Thyroid gland (tissue), 4 donors: ENCODE data around the gene ZCCHC17.
"Not testable (repeated sequence)": the region's sequence is repeated elsewhere in the genome, so short reads cannot be mapped to it uniquely, and the experiment has no call there.

Experiments
- POLR2A ChIP-seq, 2 donors: fragments of 450-650 bp; IDR thresholded peaks; one replicate each; pipeline ENCODE4 v1.6.1; 2017; ENCODE audit warnings: antibody characterized with exemption in 2 of 2, mild to moderate bottlenecking in 2 of 2, moderate library complexity in 1 of 2
- TF ChIP-seq, protein P1 (sequence below), 6 experiments: fragments of 200-600 bp in 3 of 6; fragments of 450-650 bp in 3 of 6; sonication (generic) in 3 of 6; IDR thresholded peaks; one replicate each; pipeline ENCODE4 v1.5.1; 2016 to 2019; ENCODE audit warnings: antibody characterized with exemption in 6 of 6, mild to moderate bottlenecking in 2 of 6, inconsistent platforms in 1 of 6, moderate library complexity in 1 of 6

DNA sequence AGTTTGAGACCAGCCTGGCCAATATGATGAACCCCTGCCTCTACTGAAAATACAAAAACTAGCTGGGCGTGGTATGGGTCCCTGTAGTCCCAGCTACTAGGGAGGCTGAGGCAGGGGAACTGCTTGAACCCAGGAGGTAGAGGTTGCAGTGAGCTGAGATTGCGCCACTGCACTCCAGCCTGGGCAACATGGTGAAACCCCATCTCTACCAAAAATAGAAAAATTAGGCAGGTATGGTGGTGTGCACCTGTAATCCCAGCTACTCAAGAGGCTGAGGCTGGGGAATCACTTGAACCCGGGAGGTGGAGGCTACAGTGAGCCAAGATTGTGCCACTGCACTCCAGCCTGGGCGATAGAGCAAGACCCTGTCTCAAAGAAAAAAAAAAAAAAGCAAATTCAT, 9.0 kb upstream of the ZCCHC17 start:
- not testable (repeated sequence) for TF ChIP-seq POLR2A (IDR thresholded peaks at IDR 0.05)
- TF ChIP-seq, protein P1, sequence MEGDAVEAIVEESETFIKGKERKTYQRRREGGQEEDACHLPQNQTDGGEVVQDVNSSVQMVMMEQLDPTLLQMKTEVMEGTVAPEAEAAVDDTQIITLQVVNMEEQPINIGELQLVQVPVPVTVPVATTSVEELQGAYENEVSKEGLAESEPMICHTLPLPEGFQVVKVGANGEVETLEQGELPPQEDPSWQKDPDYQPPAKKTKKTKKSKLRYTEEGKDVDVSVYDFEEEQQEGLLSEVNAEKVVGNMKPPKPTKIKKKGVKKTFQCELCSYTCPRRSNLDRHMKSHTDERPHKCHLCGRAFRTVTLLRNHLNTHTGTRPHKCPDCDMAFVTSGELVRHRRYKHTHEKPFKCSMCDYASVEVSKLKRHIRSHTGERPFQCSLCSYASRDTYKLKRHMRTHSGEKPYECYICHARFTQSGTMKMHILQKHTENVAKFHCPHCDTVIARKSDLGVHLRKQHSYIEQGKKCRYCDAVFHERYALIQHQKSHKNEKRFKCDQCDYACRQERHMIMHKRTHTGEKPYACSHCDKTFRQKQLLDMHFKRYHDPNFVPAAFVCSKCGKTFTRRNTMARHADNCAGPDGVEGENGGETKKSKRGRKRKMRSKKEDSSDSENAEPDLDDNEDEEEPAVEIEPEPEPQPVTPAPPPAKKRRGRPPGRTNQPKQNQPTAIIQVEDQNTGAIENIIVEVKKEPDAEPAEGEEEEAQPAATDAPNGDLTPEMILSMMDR (IDR thresholded peaks at IDR 0.05) = not testable (repeated sequence)
